Natural killer cell (primary cell): ENCODE measurements around the gene CPT1A. TPM values are rescaled to one million over a fixed set of nuclear protein-coding genes. Genes with fewer than 3 reads are reported as not detected.

ENCODE experiments used
- ATAC-seq, 3 donors: fragments of 150-1000 bp in 2 of 3; fragments of 200-7000 bp in 1 of 3; cut with Tn5 transposase; 1 replicate in 1 of 3; 2 replicates in 2 of 3; pipeline ENCODE4 v1.10.0; 2021; ENCODE audit warnings: mild to moderate bottlenecking in 2 of 3, moderate library complexity in 2 of 3
- DNase-seq, 2 donors: peaks; one replicate each; pipeline versions ENCODE4 v3.0.0 to v3.0.0-alpha.2; 2013 to 2021; ENCODE audit warnings: mixed read lengths in 1 of 2
- H3K27ac ChIP-seq: one replicate; pipeline ENCODE4 v1.5.1; 2013; ENCODE audit warnings: mild to moderate bottlenecking, low read length
- H3K27me3 ChIP-seq: one replicate; pipeline ENCODE4 v1.6.1; 2013; ENCODE audit warnings: low read length; ENCODE audit not compliant: control insufficient read depth, insufficient read depth
- H3K36me3 ChIP-seq: one replicate; pipeline ENCODE4 v1.6.1; 2013; ENCODE audit warnings: low read length; ENCODE audit not compliant: control insufficient read depth, insufficient read depth
- H3K4me1 ChIP-seq: one replicate; pipeline ENCODE4 v1.6.1; 2013; ENCODE audit warnings: low read length; ENCODE audit not compliant: control insufficient read depth, insufficient read depth
- H3K4me3 ChIP-seq: one replicate; pipeline ENCODE4 v1.5.1; 2013; ENCODE audit warnings: low read length
- H3K9me3 ChIP-seq: one replicate; pipeline ENCODE4 v1.6.1; 2013; ENCODE audit warnings: low read length; ENCODE audit not compliant: control insufficient read depth, insufficient read depth
- H3K27ac Mint-ChIP-seq, 2 donors: one replicate each; pipeline ENCODE4 v1.8.0; 2022; ENCODE audit warnings: mild to moderate bottlenecking in 2 of 2, mixed read lengths in 2 of 2, moderate library complexity in 1 of 2
- H3K27me3 Mint-ChIP-seq, 2 donors: one replicate each; pipeline ENCODE4 v1.8.0; 2022; ENCODE audit warnings: low read depth in 2 of 2, mixed read lengths in 2 of 2
- H3K36me3 Mint-ChIP-seq: one replicate; pipeline ENCODE4 v1.8.0; 2022; ENCODE audit warnings: mixed read lengths
- H3K4me1 Mint-ChIP-seq, 2 donors: one replicate each; pipeline ENCODE4 v1.8.0; 2022; ENCODE audit warnings: mixed read lengths in 2 of 2
- H3K4me3 Mint-ChIP-seq: one replicate; pipeline ENCODE4 v1.8.0; 2022; ENCODE audit warnings: mild to moderate bottlenecking, moderate library complexity, mixed read lengths
- H3K9me3 Mint-ChIP-seq, 2 donors: one replicate each; pipeline ENCODE4 v1.8.0; 2022; ENCODE audit warnings: mixed read lengths in 2 of 2
- CTCF ChIP-seq: fragments of 200-600 bp; IDR thresholded peaks from one replicate; pipeline ENCODE4 v1.8.0; 2022; ENCODE audit warnings: antibody characterized with exemption
- WGBS: methylation state at CpG from one replicate; pipeline ENCODE4 v1.1.7; 2013; ENCODE audit warnings: missing lambda C conversion rate; ENCODE audit not compliant: insufficient coverage; 5-methylcytosine and 5-hydroxymethylcytosine counted together
- intact Hi-C: fragments of 100-400 bp; cut with micrococcal nuclease; formaldehyde crosslinking; loops from one replicate; pipeline ENCODE4 v1.14.2; 2022
- total RNA-seq, 4 donors: library from RNA; stranded (reverse); fragments of 120-200 nt in 1 of 4; gene quantifications; one replicate each; pipeline versions ENCODE4 v1.2.3 to v1.2.4, GENCODE V29; 2013 to 2022

CPT1A gene
- total RNA-seq, 3 donors from 2014 or later (not counting 1 experiment from before 2014, with no cell fraction given) = 70.3 to 129 (median 100) TPM

DNA sequence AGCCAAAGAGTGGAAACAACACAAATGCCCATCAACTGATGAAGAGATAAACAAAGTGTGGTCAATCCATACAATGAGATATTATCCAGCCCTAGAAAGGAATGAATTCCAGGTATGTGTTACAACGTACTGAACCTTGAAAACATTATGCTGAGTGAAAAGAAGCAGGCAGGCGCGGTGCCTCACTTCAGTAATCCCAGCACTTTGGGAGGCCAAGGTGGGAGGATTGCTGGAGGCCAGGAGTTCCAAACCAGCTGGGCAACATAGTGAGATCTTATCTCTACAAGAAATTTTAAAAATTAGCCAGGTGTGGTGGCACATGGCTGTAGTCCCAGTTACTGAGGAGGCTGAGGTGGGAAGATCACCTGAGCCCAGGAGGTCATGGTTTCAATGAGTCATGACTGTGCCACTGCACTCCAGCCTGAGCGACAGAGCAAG, 65.7 kb downstream of the CPT1A start:
- no peak for TF ChIP-seq CTCF
- no peaks in the 10 kb centered on the region for H3K27me3 Mint-ChIP-seq
- Histone ChIP-seq H3K27ac (no peak overlapping the region), H3K9me3 (no peaks in the 10 kb centered on the region), H3K4me1 (no peaks in the 10 kb centered on the region), H3K4me3 (no peak overlapping the region), H3K27me3 (no peaks in the 10 kb centered on the region), H3K36me3 (peaks cover 73% of the 10 kb centered on the region)
- H3K9me3 Mint-ChIP-seq = no peaks in the 10 kb centered on the region
- ATAC-seq (no peak), DNase-seq (no peak)
- H3K27ac Mint-ChIP-seq = peak overlapping the region; percentile 11 to 37
- H3K36me3 Mint-ChIP-seq = peaks cover 19% of the 10 kb centered on the region
- no peak overlapping the region for H3K4me3 Mint-ChIP-seq
- 92% methylated on average over 4 of the region's 4 CpGs for WGBS
- H3K4me1 Mint-ChIP-seq = no peaks in the 10 kb centered on the region
- intact Hi-C loops = no loop called here

DNA sequence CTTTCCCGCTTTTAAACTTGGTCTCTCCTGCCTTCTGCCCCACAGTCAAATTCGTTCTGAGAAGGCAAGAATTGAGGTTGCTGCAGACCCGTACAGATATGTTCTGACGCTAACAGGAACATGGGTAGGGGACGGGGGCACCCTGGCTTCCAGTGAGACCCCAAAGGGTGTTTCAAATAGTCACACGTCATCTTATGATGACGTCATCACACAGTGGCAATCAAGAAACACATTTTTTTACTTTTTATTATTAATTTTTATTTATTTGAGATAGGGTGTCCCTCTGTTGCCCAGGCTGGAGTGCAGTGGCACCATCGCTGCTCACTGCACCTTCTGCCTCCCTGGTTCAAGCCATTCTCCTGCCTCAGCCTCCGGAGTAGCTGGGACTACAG, 67.5 kb downstream of the CPT1A start:
- Histone ChIP-seq H3K27ac (no peak overlapping the region), H3K4me1 (no peaks in the 10 kb centered on the region), H3K9me3 (no peaks in the 10 kb centered on the region), H3K4me3 (no peak overlapping the region), H3K27me3 (no peaks in the 10 kb centered on the region), H3K36me3 (peaks cover 72% of the 10 kb centered on the region)
- no peak for TF ChIP-seq CTCF
- H3K27me3 Mint-ChIP-seq = no peaks in the 10 kb centered on the region
- 98% methylated on average over 9 of the region's 9 CpGs for WGBS
- H3K4me3 Mint-ChIP-seq = no peak overlapping the region
- no peak overlapping the region for H3K27ac Mint-ChIP-seq
- no peaks in the 10 kb centered on the region for H3K9me3 Mint-ChIP-seq
- intact Hi-C loops = no loop called here
- no peaks in the 10 kb centered on the region for H3K4me1 Mint-ChIP-seq
- peaks cover 27% of the 10 kb centered on the region for H3K36me3 Mint-ChIP-seq
- ATAC-seq = no peak
- DNase-seq = no peak

- Mint-ChIP-seq H3K9me3 (no peaks in the 10 kb centered on the region), H3K36me3 (peaks cover 27% of the 10 kb centered on the region), H3K27ac (no peak overlapping the region), H3K4me1 (no peaks in the 10 kb centered on the region), H3K27me3 (no peaks in the 10 kb centered on the region), H3K4me3 (no peak overlapping the region)
- peaks cover 77% of the 10 kb centered on the region for H3K36me3 ChIP-seq
- TF ChIP-seq CTCF = no peak
- no peak overlapping the region for H3K4me3 ChIP-seq
- DNase-seq = no peak
- no peaks in the 10 kb centered on the region for H3K4me1 ChIP-seq
- H3K27me3 ChIP-seq = no peaks in the 10 kb centered on the region
- intact Hi-C loops = no loop called here
- 94% methylated on average over 22 of the region's 22 CpGs for WGBS
- no peak overlapping the region for H3K27ac ChIP-seq
- no peaks in the 10 kb centered on the region for H3K9me3 ChIP-seq
- ATAC-seq = no peak
These were observed 68.1 kb downstream of the CPT1A start for GRCh38 chr11:68773521-68774193.

DNA sequence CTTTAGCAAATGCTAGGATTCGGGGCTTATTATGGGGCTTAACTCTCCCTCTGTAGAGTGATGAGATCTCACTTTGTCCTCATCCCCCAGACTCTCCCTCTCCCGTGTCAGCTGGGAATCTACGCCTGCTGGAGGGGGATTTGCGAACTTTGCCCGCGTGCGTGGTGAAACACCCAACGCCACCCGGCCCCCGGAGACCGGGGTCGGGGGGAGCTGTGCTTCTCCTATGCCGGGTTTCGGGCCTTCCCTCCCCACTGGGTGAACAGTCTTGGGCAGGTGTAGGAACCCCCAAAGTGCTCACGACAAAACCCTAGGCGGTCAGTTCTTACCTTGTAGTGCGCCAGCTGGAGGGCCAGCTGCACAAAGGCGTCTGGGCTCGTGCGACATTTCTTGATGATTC, 68.8 kb downstream of the CPT1A start:
- intact Hi-C loops = no loop called here
- H3K4me1 Mint-ChIP-seq = no peaks in the 10 kb centered on the region
- WGBS = 97% methylated on average over 20 of the region's 20 CpGs
- H3K27ac Mint-ChIP-seq = no peak overlapping the region
- TF ChIP-seq CTCF = no peak
- no peak overlapping the region for H3K4me3 ChIP-seq
- no peak overlapping the region for H3K27ac ChIP-seq
- H3K36me3 ChIP-seq = peaks cover 76% of the 10 kb centered on the region
- DNase-seq (no peak), ATAC-seq (no peak)
- H3K9me3 Mint-ChIP-seq = no peaks in the 10 kb centered on the region
- no peaks in the 10 kb centered on the region for H3K27me3 ChIP-seq
- no peaks in the 10 kb centered on the region for H3K4me1 ChIP-seq
- H3K4me3 Mint-ChIP-seq = no peak overlapping the region
- no peaks in the 10 kb centered on the region for H3K27me3 Mint-ChIP-seq
- peaks cover 23% of the 10 kb centered on the region for H3K36me3 Mint-ChIP-seq
- H3K9me3 ChIP-seq = no peaks in the 10 kb centered on the region
